ENCODE measurements around the gene WDTC1.

Gene WDTC1

GRCh38 chr1:27331426-27331825, 97.0 kb downstream of the WDTC1 start:
- no peak for DNase-seq (ENCODE audit: low spot score)

GRCh38 chr1:27331922-27332321, 97.5 kb downstream of the WDTC1 start:
- TF ChIP-seq CTCF (IDR thresholded peaks at IDR 0.05; ENCODE audit: extremely low read depth, missing control alignments) = no peak
- no peak for DNase-seq (ENCODE audit: low spot score)

More at GRCh38 chr1:27331426-27331825, 97.0 kb downstream of the WDTC1 start:
- TF ChIP-seq CTCF (IDR thresholded peaks at IDR 0.05; ENCODE audit: extremely low read depth, missing control alignments) = no peak

GRCh38 chr1:27332536-27333281, 98.3 kb downstream of the WDTC1 start:
- TF ChIP-seq CTCF (IDR thresholded peaks at IDR 0.05; ENCODE audit: extremely low read depth, missing control alignments) = peak; percentile 85
- DNase-seq (ENCODE audit: low spot score) = peak; percentile 68

GRCh38 chr1:27333717-27334279, 99.4 kb downstream of the WDTC1 start:
- no peak for DNase-seq (ENCODE audit: low spot score)
- no peak for TF ChIP-seq CTCF (IDR thresholded peaks at IDR 0.05; ENCODE audit: extremely low read depth, missing control alignments)

GRCh38 chr1:27335506-27336422, 101.3 kb downstream of the WDTC1 start:
- DNase-seq (ENCODE audit: low spot score) = no peak

GRCh38 chr1:27336756-27337155, 102.3 kb downstream of the WDTC1 start:
- no peak for TF ChIP-seq CTCF (IDR thresholded peaks at IDR 0.05; ENCODE audit: extremely low read depth, missing control alignments)
- no peak for DNase-seq (ENCODE audit: low spot score)

More at GRCh38 chr1:27335506-27336422, 101.3 kb downstream of the WDTC1 start:
- TF ChIP-seq CTCF (IDR thresholded peaks at IDR 0.05; ENCODE audit: extremely low read depth, missing control alignments) = no peak

GRCh38 chr1:27338751-27339150, 104.3 kb downstream of the WDTC1 start:
- TF ChIP-seq CTCF (IDR thresholded peaks at IDR 0.05; ENCODE audit: extremely low read depth, missing control alignments) = no peak
- DNase-seq (ENCODE audit: low spot score) = no peak
